Psoas muscle (tissue), 8 donors: ENCODE results near the gene LMLN. TPM values are rescaled to one million over a fixed set of nuclear protein-coding genes. Genes with fewer than 3 reads are reported as not detected.
A peak's percentile ranks its signal among the peaks of the same experiment; 100 is the strongest.

Experiments
- ATAC-seq, 4 donors: fragments of 200-7000 bp; cut with Tn5 transposase; one replicate each; pipeline ENCODE4 v1.9.1; 2020; ENCODE audit warnings: moderate library complexity in 3 of 4, mild to moderate bottlenecking in 2 of 4
- DNase-seq, 2 donors: peaks; one replicate each; pipeline ENCODE4 v3.0.0-alpha.2; 2020
- H3K27ac ChIP-seq: fragments of 200-600 bp; one replicate; pipeline ENCODE4 v1.8.0; 2022
- H3K27me3 ChIP-seq, 3 donors: fragments of 200-600 bp in 1 of 3; one replicate each; pipeline versions ENCODE4 v1.6.1 to v1.8.0; 2013 to 2022; ENCODE audit warnings: low read length in 2 of 3, mild to moderate bottlenecking in 2 of 3, moderate library complexity in 1 of 3; ENCODE audit not compliant: insufficient read depth in 3 of 3
- H3K36me3 ChIP-seq, 2 donors: fragments of 200-600 bp in 1 of 2; one replicate each; pipeline versions ENCODE4 v1.6.1 to v1.8.0; 2013 to 2022; ENCODE audit warnings: low read depth in 1 of 2, mild to moderate bottlenecking in 1 of 2, moderate library complexity in 1 of 2; ENCODE audit not compliant: insufficient read depth in 1 of 2
- H3K4me1 ChIP-seq: fragments of 200-600 bp; one replicate; pipeline ENCODE4 v1.8.0; 2022
- H3K4me3 ChIP-seq: fragments of 200-600 bp; one replicate; pipeline ENCODE4 v1.8.0; 2022; ENCODE audit warnings: mild to moderate bottlenecking
- H3K9me3 ChIP-seq: fragments of 200-600 bp; one replicate; pipeline ENCODE4 v1.8.0; 2022
- WGBS, 3 donors: extraction: QIAGEN DNeasy Blood & Tissue Kit; methylation state at CpG; one replicate each; pipeline versions ENCODE4 v1.1.6 to v1.1.7; 2013; 5-methylcytosine and 5-hydroxymethylcytosine counted together
- intact Hi-C, 2 donors: fragments of 100-400 bp; cut with DNase I; formaldehyde crosslinking; loops; one replicate each; pipeline versions ENCODE4 v1.11.0 to v1.14.2; 2022
- polyA plus RNA-seq, 3 donors: library from polyadenylated mRNA; stranded (reverse); fragments of 200-250 nt; gene quantifications; one replicate each; pipeline ENCODE4 v1.2.3, GENCODE V29; 2013
- total RNA-seq, 4 donors: library from RNA; stranded (reverse); fragmentation: NEBNext Ultra II Directional in 2 of 4; extraction: Animal tissue kit (Norgen Biotek cat#: 25700) in 2 of 4; gene quantifications; one replicate each; pipeline versions ENCODE4 v1.2.1 to v1.2.4, GENCODE V29; 2021 to 2023
- TF ChIP-seq, protein P1 (sequence below): fragments of 200-600 bp; IDR thresholded peaks from one replicate; pipeline ENCODE4 v1.8.0; 2022; ENCODE audit warnings: antibody characterized with exemption
- donor health status: healthy with polysubstance abuse.
- donor health status: DM: no; HTN: no; CAD: no; lungs with moderate emphysema.
- donor health status: Bipolar disorder and iron deficiency.
- donor health status: healthy.
- donor health status: DM: yes; HTN: yes; CAD: no.
- donor health status: DM: no; HTN: no; CAD: no.
- donor health status: DM: no; HTN: no; CAD: no.
- donor health status: DM: yes; HTN: yes; CAD: no.

Gene LMLN
- total and polyA plus RNA-seq, 7 donors, result 1.5 to 8.3 (median 5.0) TPM

DNA sequence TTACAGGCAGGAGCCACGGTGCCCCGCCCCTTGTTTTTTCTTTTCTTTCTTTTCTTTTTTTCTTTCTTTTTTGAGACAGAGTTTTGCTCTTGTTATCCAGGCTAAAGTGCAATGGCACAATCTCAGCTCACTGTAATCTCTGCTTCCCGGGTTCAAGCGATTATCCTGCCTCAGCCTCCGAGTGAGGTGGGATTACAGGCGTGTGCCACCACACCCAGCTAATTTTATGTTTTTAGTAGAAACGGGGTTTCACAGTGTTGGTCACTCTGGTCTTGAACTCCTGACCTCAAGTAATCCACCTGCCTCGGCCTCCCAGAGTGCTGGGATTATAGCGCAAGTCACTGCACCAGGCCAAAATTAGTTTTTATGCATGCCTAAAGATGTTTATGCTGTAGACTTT is 7.6 kb upstream of the LMLN start:
- Histone ChIP-seq H3K4me3 (peak overlapping the region; percentile 77), H3K27ac (no peak overlapping the region), H3K27me3 (no peaks in the 10 kb centered on the region), H3K36me3 (peaks cover 17 to 62% of the 10 kb centered on the region in 2 donors), H3K4me1 (peaks cover 33% of the 10 kb centered on the region), H3K9me3 (no peaks in the 10 kb centered on the region)
- WGBS, 3 donors, result 87 to 89% (median 87%) methylated on average over 9 of the region's 9 CpGs
- ATAC-seq, result no peak
- intact Hi-C loops, result no loop called here
- no peak for DNase-seq
- TF ChIP-seq, protein P1, sequence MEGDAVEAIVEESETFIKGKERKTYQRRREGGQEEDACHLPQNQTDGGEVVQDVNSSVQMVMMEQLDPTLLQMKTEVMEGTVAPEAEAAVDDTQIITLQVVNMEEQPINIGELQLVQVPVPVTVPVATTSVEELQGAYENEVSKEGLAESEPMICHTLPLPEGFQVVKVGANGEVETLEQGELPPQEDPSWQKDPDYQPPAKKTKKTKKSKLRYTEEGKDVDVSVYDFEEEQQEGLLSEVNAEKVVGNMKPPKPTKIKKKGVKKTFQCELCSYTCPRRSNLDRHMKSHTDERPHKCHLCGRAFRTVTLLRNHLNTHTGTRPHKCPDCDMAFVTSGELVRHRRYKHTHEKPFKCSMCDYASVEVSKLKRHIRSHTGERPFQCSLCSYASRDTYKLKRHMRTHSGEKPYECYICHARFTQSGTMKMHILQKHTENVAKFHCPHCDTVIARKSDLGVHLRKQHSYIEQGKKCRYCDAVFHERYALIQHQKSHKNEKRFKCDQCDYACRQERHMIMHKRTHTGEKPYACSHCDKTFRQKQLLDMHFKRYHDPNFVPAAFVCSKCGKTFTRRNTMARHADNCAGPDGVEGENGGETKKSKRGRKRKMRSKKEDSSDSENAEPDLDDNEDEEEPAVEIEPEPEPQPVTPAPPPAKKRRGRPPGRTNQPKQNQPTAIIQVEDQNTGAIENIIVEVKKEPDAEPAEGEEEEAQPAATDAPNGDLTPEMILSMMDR, result no peak

DNA sequence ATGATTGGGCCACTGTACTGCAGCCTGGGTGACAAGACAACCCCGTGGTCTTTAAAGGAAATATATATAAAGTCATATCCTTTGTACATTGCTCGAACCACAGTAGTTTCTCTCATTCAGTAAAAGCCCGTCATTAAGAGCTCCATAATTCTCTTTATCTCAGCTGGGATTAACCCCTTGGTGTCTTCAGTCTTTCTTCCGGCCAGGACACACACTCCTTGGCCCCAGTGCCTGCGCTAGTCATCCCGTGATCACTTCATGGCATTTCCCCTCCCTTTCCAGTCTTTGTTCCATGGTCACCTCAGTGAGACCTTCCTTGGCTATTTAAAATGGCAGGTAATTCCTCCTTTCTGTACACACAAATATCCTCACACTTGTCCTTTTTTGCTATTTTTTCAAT is 6.7 kb upstream of the LMLN start:
- Histone ChIP-seq H3K27ac (no peak overlapping the region), H3K4me1 (peaks cover 33% of the 10 kb centered on the region), H3K9me3 (no peaks in the 10 kb centered on the region), H3K4me3 (no peak overlapping the region), H3K27me3 (no peaks in the 10 kb centered on the region), H3K36me3 (peaks cover 17 to 62% of the 10 kb centered on the region in 2 donors)
- TF ChIP-seq, protein P1, result no peak
- no peak for DNase-seq
- ATAC-seq, result no peak
- WGBS, 3 donors, result 64 to 67% (median 66%) methylated on average over 6 of the region's 6 CpGs
- intact Hi-C loops, result no loop called here

DNA sequence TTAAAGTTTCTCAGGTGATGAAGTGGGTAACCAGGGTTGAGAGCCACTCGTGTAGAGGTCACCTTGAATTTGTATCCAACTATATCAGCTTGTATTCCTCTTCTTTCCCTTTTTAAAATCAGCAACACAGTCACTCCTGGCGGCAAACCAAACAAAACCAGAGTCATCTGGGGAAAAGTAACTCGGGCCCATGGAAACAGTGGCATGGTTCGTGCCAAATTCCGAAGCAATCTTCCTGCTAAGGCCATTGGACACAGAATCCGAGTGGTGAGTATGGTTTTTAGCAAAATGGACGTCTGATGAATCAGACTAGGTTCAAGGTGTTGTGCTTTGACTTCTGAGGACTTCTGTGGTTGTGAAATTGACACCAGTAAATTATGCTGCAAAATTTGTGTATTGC is 6.1 kb upstream of the LMLN start:
- no peaks in the 10 kb centered on the region for H3K27me3 ChIP-seq
- WGBS, 3 donors, result 43 to 56% (median 43%) methylated on average over 7 of the region's 7 CpGs
- DNase-seq (peak in 1 of 2 donors; percentile 23), ATAC-seq (no peak)
- peaks cover 17 to 62% of the 10 kb centered on the region in 2 donors for H3K36me3 ChIP-seq
- no peak overlapping the region for H3K4me3 ChIP-seq
- no peak overlapping the region for H3K27ac ChIP-seq
- intact Hi-C loops, result no loop called here
- H3K4me1 ChIP-seq, result peaks cover 34% of the 10 kb centered on the region
- no peaks in the 10 kb centered on the region for H3K9me3 ChIP-seq
- TF ChIP-seq, protein P1, result no peak

DNA sequence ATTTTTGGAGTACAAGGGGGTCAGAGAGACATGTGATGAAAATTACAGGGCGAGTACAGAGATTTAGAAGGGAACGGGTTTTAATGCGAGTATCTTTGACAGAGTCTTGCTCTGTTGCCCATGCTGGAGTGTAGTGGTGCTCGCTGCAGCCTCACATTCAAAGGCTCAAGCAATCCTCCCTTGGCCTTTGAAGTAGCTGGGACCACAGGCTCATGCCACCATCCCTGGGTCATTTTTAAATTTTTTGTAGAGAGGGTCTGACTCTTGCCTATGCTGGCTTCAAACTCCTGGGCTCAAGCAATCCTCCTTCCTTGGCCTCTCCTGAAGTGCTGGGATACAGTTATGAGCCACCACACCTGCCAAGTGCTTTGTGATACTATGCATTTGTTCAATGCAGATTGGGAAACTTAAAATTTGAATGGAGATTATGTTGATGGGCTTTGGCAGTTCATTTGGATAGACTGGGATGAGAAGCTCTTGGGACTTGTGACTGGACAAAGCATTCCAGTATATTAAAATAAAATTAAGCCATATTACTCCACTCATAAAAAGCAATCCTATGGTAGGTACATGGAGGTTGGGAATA is 4.0 kb upstream of the LMLN start:
- Histone ChIP-seq H3K4me3 (no peak overlapping the region), H3K27ac (no peak overlapping the region), H3K27me3 (no peaks in the 10 kb centered on the region), H3K4me1 (peaks cover 38% of the 10 kb centered on the region), H3K9me3 (no peaks in the 10 kb centered on the region), H3K36me3 (peaks cover 17 to 62% of the 10 kb centered on the region in 2 donors)
- DNase-seq (no peak), ATAC-seq (no peak)
- intact Hi-C loops, result no loop called here
- TF ChIP-seq, protein P1, result no peak
- WGBS, 3 donors, result 86 to 90% (median 88%) methylated on average over 4 of the region's 4 CpGs

DNA sequence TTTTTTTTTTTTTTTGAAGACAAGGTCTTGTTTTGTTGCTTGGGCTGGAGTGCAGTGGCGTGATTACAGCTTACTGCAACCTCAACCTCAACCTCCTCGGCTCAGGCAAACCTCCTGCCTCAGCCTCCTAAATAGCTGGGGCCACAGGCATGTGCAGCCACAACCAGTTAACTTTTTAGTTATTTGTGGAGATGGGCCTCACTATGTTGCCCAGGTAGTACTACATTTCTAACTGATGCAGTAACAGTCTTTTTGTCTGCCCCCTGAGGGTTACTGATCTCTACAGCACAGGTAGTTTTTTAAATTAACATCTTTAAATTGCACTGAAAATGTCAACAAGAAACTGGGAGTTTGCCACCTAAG is 3.4 kb upstream of the LMLN start:
- ATAC-seq (no peak), DNase-seq (no peak)
- H3K36me3 ChIP-seq, result peaks cover 15 to 56% of the 10 kb centered on the region in 2 donors
- TF ChIP-seq, protein P1, result no peak
- intact Hi-C loops, result no loop called here
- WGBS, 3 donors, result 89 to 96% (median 90%) methylated on average over 2 of the region's 2 CpGs
- H3K27ac ChIP-seq, result no peak overlapping the region
- peaks cover 37% of the 10 kb centered on the region for H3K4me1 ChIP-seq
- H3K4me3 ChIP-seq, result no peak overlapping the region
- H3K9me3 ChIP-seq, result no peaks in the 10 kb centered on the region
- no peaks in the 10 kb centered on the region for H3K27me3 ChIP-seq
